HEK293T (cell line): ENCODE results near the gene FOXK2.

ENCODE experiments used
- CTCF ChIA-PET: fragments of 350-600 bp; formaldehyde crosslinking; extraction: SDS; loops from one replicate; lab custom pipeline; 2021; ENCODE audit warnings: antibody characterized with exemption, inconsistent platforms; lab: Yijun Ruan, JAX
- POLR2A ChIA-PET: fragments of 350-600 bp; formaldehyde crosslinking; extraction: SDS; loops from one replicate; lab custom pipeline; 2020; ENCODE audit warnings: antibody characterized with exemption, inconsistent platforms; lab: Yijun Ruan, JAX
- DNase-seq: peaks from one replicate; pipeline ENCODE4 v3.0.0; 2012; ENCODE audit warnings: mixed read lengths; ENCODE audit errors: extremely low spot score
- ARNT ChIP-seq: fragments of 450-650 bp; IDR thresholded peaks from 2 replicates; pipeline ENCODE4 v1.6.1; 2017; ENCODE audit warnings: mild to moderate bottlenecking
- BHLHE40 ChIP-seq: fragments of 450-650 bp; IDR thresholded peaks from 2 replicates; pipeline ENCODE4 v1.6.1; 2016; ENCODE audit warnings: mild to moderate bottlenecking, moderate library complexity, borderline replicate concordance
- CTBP1 ChIP-seq: fragments of 450-650 bp; IDR thresholded peaks from 2 replicates; pipeline ENCODE4 v1.6.1; 2016; ENCODE audit warnings: borderline replicate concordance
- ELF4 ChIP-seq: fragments of 450-650 bp; IDR thresholded peaks from 2 replicates; pipeline ENCODE4 v1.6.1; 2017; ENCODE audit warnings: antibody characterized with exemption
- FOXA1 ChIP-seq: fragments of 450-650 bp; IDR thresholded peaks from 2 replicates; pipeline ENCODE4 v1.6.1; 2016; ENCODE audit warnings: mild to moderate bottlenecking
- FOXK2 ChIP-seq: fragments of 450-650 bp; IDR thresholded peaks from 2 replicates; pipeline ENCODE4 v1.6.1; 2016; ENCODE audit warnings: mild to moderate bottlenecking
- FOXM1 ChIP-seq: fragments of 450-650 bp; IDR thresholded peaks from 2 replicates; pipeline ENCODE4 v1.6.1; 2017; ENCODE audit warnings: mild to moderate bottlenecking, borderline replicate concordance
- HDGF ChIP-seq: fragments of 450-650 bp; IDR thresholded peaks from 2 replicates; pipeline ENCODE4 v1.6.1; 2017; ENCODE audit warnings: antibody characterized with exemption, borderline replicate concordance
- L3MBTL2 ChIP-seq: fragments of 450-650 bp; conservative IDR thresholded peaks from 2 replicates; pipeline ENCODE4 v1.6.1; 2016; ENCODE audit warnings: mild to moderate bottlenecking
- LEF1 ChIP-seq: fragments of 450-650 bp; IDR thresholded peaks from 2 replicates; pipeline ENCODE4 v1.6.1; 2017; ENCODE audit warnings: mild to moderate bottlenecking, borderline replicate concordance
- NFRKB ChIP-seq: fragments of 450-650 bp; IDR thresholded peaks from 2 replicates; pipeline ENCODE4 v1.6.1; 2016; ENCODE audit warnings: mild to moderate bottlenecking, moderate library complexity
- SP1 ChIP-seq: fragments of 450-650 bp; IDR thresholded peaks from 2 replicates; pipeline ENCODE4 v1.6.1; 2017
- SUZ12 ChIP-seq: fragments of 450-650 bp; IDR thresholded peaks from 2 replicates; pipeline ENCODE4 v1.6.1; 2016; ENCODE audit warnings: mild to moderate bottlenecking
- TARDBP ChIP-seq: fragments of 450-650 bp; IDR thresholded peaks from 2 replicates; pipeline ENCODE4 v1.6.1; 2016
- ZNF384 ChIP-seq: fragments of 450-650 bp; IDR thresholded peaks from 2 replicates; pipeline ENCODE4 v1.6.1; 2016
- TF ChIP-seq, protein P1 (sequence below): fragments of 450-650 bp; IDR thresholded peaks from 2 replicates; pipeline ENCODE4 v1.6.1; 2016

The FOXK2 gene

DNA sequence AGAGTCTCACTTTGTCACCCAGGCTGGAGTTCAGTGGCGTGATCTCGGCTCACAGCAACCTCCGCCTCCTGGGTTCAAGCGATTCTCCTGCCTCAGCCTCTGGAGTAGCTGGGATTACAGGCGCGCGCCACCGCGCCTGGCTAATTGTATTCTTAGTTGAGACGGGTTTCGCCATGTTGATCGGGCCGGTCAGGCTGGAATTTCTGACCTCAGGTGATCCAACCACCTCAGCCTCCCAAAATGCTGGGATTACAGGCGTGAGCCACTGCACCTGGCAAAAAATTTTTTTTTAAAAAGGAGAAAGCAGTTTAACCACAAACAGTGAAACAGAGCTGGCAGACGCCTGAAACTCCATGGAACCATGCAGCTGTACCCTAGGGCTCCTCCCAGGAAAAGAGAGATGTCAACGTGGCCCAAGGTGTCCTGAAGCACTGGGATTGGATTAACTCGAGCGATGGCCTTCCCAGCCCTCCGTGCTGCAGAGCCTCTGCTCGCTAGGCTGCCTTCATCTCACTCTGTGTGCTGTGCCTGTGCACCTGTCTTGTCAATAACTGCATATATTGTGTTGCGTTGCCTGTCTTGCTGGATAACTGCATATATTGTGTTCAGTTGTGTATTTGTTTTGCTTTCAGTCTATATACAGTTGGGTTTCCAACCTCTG is 29.6 kb upstream of the FOXK2 start:
- TF ChIP-seq TARDBP = no peak
- TF ChIP-seq HDGF = no peak
- TF ChIP-seq, protein P1, sequence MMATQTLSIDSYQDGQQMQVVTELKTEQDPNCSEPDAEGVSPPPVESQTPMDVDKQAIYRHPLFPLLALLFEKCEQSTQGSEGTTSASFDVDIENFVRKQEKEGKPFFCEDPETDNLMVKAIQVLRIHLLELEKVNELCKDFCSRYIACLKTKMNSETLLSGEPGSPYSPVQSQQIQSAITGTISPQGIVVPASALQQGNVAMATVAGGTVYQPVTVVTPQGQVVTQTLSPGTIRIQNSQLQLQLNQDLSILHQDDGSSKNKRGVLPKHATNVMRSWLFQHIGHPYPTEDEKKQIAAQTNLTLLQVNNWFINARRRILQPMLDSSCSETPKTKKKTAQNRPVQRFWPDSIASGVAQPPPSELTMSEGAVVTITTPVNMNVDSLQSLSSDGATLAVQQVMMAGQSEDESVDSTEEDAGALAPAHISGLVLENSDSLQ = no peak
- TF ChIP-seq FOXM1 = no peak
- TF ChIP-seq LEF1 = no peak
- no peak for TF ChIP-seq L3MBTL2
- TF ChIP-seq ARNT = no peak
- TF ChIP-seq BHLHE40 = no peak
- TF ChIP-seq SUZ12 = no peak
- no peak for DNase-seq
- ChIA-PET CTCF (no interaction called here), POLR2A (interaction anchor here (0.6 kb wide), 1 partner anchor 29 kb away, joined by 3 read pairs; no protein-coding TSS in a partner anchor)

GRCh38 chr17:82490512-82491195 is 28.9 kb upstream of the FOXK2 start:
- ChIA-PET POLR2A (interaction anchor here (0.6 to 1.6 kb wide), 2 partner anchors 28 to 29 kb away, joined by 3 to 5 read pairs; partner anchors contain the start of gene FOXK2), CTCF (no interaction called here)
- no peak for DNase-seq
- TF ChIP-seq HDGF = no peak
- TF ChIP-seq CTBP1 = no peak
- TF ChIP-seq ZNF384 = no peak
- TF ChIP-seq LEF1 = no peak
- TF ChIP-seq ARNT = no peak
- TF ChIP-seq ELF4 = no peak
- TF ChIP-seq FOXM1 = no peak

DNA sequence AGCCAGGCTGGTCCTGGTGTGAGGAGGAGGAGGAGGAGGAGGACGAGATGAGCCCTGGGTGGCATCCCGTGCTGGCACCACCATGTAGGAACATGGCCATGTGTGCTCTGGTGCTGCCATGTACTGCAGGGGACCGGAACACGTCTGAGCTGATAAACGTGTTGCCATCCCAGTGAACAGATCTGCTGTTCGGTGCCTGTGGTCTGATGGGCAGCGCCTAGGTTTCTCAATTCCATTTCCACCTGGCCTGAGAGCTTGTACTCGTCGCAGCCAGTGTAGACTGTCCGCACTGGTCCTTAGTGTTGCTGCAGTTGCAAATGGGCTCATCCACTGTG is 28.4 kb upstream of the FOXK2 start:
- DNase-seq = no peak
- TF ChIP-seq L3MBTL2 = no peak
- no peak for TF ChIP-seq NFRKB
- CTCF ChIA-PET = no interaction called here
- POLR2A ChIA-PET = interaction anchor here (1.6 kb wide), 1 partner anchor 28 kb away, joined by 5 read pairs; the partner anchor contains the start of gene FOXK2

- no peak for DNase-seq
- TF ChIP-seq LEF1 (no peak), CTBP1 (no peak), SUZ12 (no peak), SP1 (no peak), L3MBTL2 (no peak), HDGF (no peak), TARDBP (no peak), FOXM1 (no peak), BHLHE40 (no peak), ARNT (no peak), FOXA1 (no peak), ELF4 (no peak), ZNF384 (no peak)
- POLR2A ChIA-PET = interaction anchor here (1.6 kb wide), 1 partner anchor 28 kb away, joined by 5 read pairs; the partner anchor contains the start of gene FOXK2
- CTCF ChIA-PET = no interaction called here
Measured at GRCh38 chr17:82491533-82491932, 28.0 kb upstream of the FOXK2 start.

- TF ChIP-seq SUZ12 = no peak
- no peak for TF ChIP-seq CTBP1
- TF ChIP-seq FOXM1 = no peak
- no peak for TF ChIP-seq FOXK2
- TF ChIP-seq SP1 = no peak
- TF ChIP-seq HDGF = no peak
- TF ChIP-seq, protein P1 = no peak
- TF ChIP-seq ZNF384 = no peak
- no peak for TF ChIP-seq ELF4
- no peak for TF ChIP-seq FOXA1
- no peak for TF ChIP-seq BHLHE40
- no peak for TF ChIP-seq ARNT
- no peak for TF ChIP-seq NFRKB
- TF ChIP-seq LEF1 = no peak
- no peak for TF ChIP-seq TARDBP
- TF ChIP-seq L3MBTL2 = no peak
- ChIA-PET CTCF (no interaction called here), POLR2A (interaction anchor here (0.5 to 1.6 kb wide), 2 partner anchors 27 to 29 kb away, joined by 3 to 5 read pairs; partner anchors contain the start of gene FOXK2)
- DNase-seq = no peak
Measured at GRCh38 chr17:82492643-82493225, 26.8 kb upstream of the FOXK2 start.

- no peak for DNase-seq
- ChIA-PET POLR2A (interaction anchor here (0.5 kb wide), 1 partner anchor 28 kb away, joined by 3 read pairs; no protein-coding TSS in a partner anchor), CTCF (interaction anchor here (0.9 kb wide), 1 partner anchor 50 kb away, joined by 6 read pairs; no protein-coding TSS in a partner anchor)
- TF ChIP-seq LEF1 (no peak), FOXA1 (no peak), ZNF384 (no peak), HDGF (no peak), NFRKB (no peak), SUZ12 (no peak), CTBP1 (no peak), BHLHE40 (no peak)
Measured at GRCh38 chr17:82493226-82493781, 26.2 kb upstream of the FOXK2 start.
